Gastrocnemius medialis (tissue), 4 donors: ENCODE measurements around the gene MSI2. TPM values are rescaled to one million over a fixed set of nuclear protein-coding genes. Genes with fewer than 3 reads are reported as not detected.

Experiments
- ATAC-seq, 2 donors: fragments of 150-250 bp; one replicate each; pipeline ENCODE4 v1.9.1; 2016
- DNase-seq, 2 donors: peaks; one replicate each; pipeline ENCODE4 v3.0.0-alpha.2; 2019
- H3K27ac ChIP-seq, 4 donors: fragments of 200-600 bp; sonication (generic); 1 replicate in 1 of 4; 2 replicates in 3 of 4; pipeline ENCODE4 v1.5.1; 2016 to 2018; ENCODE audit warnings: mild to moderate bottlenecking in 2 of 4, moderate library complexity in 1 of 4
- H3K27me3 ChIP-seq, 3 donors: fragments of 200-600 bp; sonication (generic) in 2 of 3; 1 replicate in 1 of 3; 2 replicates in 2 of 3; pipeline versions ENCODE4 v1.5.1 to v1.6.0; 2016 to 2019; ENCODE audit warnings: mild to moderate bottlenecking in 1 of 3, moderate library complexity in 1 of 3
- H3K36me3 ChIP-seq, 2 donors: fragments of 200-600 bp; sonication (generic) in 1 of 2; one replicate each; pipeline ENCODE4 v1.5.1; 2017 to 2018
- H3K4me1 ChIP-seq, 2 donors: fragments of 200-600 bp; sonication (generic) in 1 of 2; one replicate each; pipeline ENCODE4 v1.5.1; 2016 to 2017; ENCODE audit warnings: mild to moderate bottlenecking in 2 of 2
- H3K4me3 ChIP-seq, 4 donors: fragments of 200-600 bp; sonication (generic) in 3 of 4; 1 replicate in 1 of 4; 2 replicates in 3 of 4; pipeline ENCODE4 v1.5.1; 2016 to 2019; ENCODE audit warnings: mild to moderate bottlenecking in 2 of 4
- H3K9me3 ChIP-seq, 3 donors: fragments of 200-600 bp; sonication (generic) in 2 of 3; 1 replicate in 1 of 3; 2 replicates in 2 of 3; pipeline ENCODE4 v1.5.1; 2016 to 2019
- POLR2A ChIP-seq, 2 donors: fragments of 450-650 bp; IDR thresholded peaks; one replicate each; pipeline ENCODE4 v1.6.1; 2017; ENCODE audit warnings: antibody characterized with exemption in 2 of 2, mild to moderate bottlenecking in 2 of 2, moderate library complexity in 2 of 2
- in situ Hi-C, 4 donors: fragments of 200-750 bp; cut with MboI; loops; one replicate each; pipeline versions ENCODE4 v1.15.0 to v1.8.0; 2017; ENCODE audit warnings: low sequenced_read_pairs in 4 of 4
- intact Hi-C: fragments of 100-400 bp; cut with DNase I; formaldehyde crosslinking; loops from one replicate; pipeline ENCODE4 v1.15.1; 2023; ENCODE audit warnings: low total_unique reads
- total RNA-seq, 4 donors: library from RNA; depleted of rRNA; stranded (reverse); fragments of >200 nt; gene quantifications; one replicate each; pipeline versions ENCODE4 v1.1.0 to v1.2.3, GENCODE V29; 2016
- TF ChIP-seq, protein P1 (sequence below), 5 experiments: fragments of 450-650 bp in 3 of 5; fragments of 200-600 bp in 2 of 5; sonication (generic) in 2 of 5; IDR thresholded peaks in 4 of 5; conservative IDR thresholded peaks in 1 of 5; 1 replicate in 4 of 5; 2 replicates in 1 of 5; pipeline ENCODE4 v1.5.1; 2016 to 2019; ENCODE audit warnings: antibody characterized with exemption in 5 of 5, mild to moderate bottlenecking in 3 of 5, moderate library complexity in 3 of 5

The MSI2 gene
- total RNA-seq, 4 donors from 2014 or later, result 33.1 to 66.2 (median 48.5) TPM

DNA sequence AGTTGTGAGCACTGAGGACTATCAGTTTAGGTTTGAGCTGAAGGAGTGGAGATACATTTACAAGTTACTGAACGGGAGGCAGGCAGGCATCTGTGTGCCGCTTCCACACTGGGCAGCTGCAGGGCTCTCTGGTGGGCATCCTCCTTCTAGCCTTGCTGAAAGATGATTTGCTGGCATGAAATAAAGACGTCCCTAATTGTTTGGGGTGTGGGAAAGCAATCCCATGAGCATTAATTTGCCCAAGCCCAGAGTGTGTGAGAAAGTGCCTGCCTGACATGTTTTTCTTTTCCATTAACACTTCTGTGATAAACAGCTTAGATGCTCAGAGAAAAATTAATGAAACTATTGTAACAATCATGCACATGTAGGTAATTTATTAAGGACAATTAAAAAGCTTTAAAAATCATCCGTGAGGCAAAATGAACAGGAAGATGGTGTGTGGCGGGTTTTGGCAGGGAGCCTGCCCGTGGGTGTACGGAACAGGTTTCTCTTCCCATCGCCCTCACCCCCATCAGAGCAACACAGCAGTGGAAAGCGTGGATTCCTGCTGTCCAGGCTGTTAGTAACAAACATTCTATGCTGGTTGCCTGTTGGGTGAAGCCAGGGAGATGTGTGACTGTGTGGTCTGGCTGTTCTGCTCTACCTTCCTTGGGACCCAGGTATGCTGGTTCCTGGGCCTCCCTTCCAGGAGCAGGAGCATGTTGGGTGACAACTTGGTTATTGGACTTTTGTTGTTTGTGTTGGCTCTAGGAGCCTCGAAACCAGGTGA lies 191.9 kb downstream of the MSI2 start:
- in situ Hi-C loops, result no loop called here
- H3K36me3 ChIP-seq, result no peaks in the 10 kb centered on the region
- no peak overlapping the region for H3K27ac ChIP-seq
- H3K9me3 ChIP-seq, result no peaks in the 10 kb centered on the region
- TF ChIP-seq, protein P1, sequence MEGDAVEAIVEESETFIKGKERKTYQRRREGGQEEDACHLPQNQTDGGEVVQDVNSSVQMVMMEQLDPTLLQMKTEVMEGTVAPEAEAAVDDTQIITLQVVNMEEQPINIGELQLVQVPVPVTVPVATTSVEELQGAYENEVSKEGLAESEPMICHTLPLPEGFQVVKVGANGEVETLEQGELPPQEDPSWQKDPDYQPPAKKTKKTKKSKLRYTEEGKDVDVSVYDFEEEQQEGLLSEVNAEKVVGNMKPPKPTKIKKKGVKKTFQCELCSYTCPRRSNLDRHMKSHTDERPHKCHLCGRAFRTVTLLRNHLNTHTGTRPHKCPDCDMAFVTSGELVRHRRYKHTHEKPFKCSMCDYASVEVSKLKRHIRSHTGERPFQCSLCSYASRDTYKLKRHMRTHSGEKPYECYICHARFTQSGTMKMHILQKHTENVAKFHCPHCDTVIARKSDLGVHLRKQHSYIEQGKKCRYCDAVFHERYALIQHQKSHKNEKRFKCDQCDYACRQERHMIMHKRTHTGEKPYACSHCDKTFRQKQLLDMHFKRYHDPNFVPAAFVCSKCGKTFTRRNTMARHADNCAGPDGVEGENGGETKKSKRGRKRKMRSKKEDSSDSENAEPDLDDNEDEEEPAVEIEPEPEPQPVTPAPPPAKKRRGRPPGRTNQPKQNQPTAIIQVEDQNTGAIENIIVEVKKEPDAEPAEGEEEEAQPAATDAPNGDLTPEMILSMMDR (IDR thresholded peaks at IDR 0.05 in 4 of 5, conservative IDR thresholded peaks at IDR 0.05 in 1 of 5), result no peak
- no peak for TF ChIP-seq POLR2A (IDR thresholded peaks at IDR 0.05)
- intact Hi-C loops, result no loop called here
- no peaks in the 10 kb centered on the region for H3K27me3 ChIP-seq
- DNase-seq (no peak), ATAC-seq (no peak)
- H3K4me1 ChIP-seq, result peaks cover 29 to 31% of the 10 kb centered on the region in 2 donors
- H3K4me3 ChIP-seq, result no peak overlapping the region

DNA sequence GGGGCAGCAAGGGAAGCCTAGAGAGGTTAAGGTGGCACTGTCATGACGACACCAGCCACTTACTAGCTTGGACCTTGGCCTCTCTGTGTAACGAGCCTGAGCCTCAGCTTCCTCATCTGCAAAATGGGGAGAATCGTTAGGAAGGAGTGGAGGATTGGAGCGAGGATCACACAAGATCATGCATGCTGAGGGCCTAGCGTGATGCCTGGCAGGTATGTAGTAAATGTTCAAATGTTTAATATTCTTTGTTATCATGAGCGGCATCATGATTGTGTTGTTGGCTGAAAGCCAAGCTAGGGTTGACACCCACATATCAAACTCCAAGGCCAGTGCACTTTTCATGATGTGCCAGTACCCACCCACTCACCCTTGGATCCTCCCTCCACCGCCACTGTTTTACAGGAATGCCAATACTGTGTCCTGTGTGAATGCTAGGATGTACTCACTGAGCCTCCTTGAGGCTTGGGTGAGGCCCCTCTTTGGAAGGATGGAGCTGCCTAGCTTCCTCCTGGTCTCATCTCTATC lies 192.5 kb downstream of the MSI2 start:
- no peaks in the 10 kb centered on the region for H3K36me3 ChIP-seq
- no peak overlapping the region for H3K27ac ChIP-seq
- H3K4me3 ChIP-seq, result no peak overlapping the region
- H3K9me3 ChIP-seq, result no peaks in the 10 kb centered on the region
- in situ Hi-C loops (no loop called here), intact Hi-C loops (no loop called here)
- DNase-seq, result no peak
- H3K4me1 ChIP-seq, result peaks cover 24 to 25% of the 10 kb centered on the region in 2 donors
- no peak for ATAC-seq
- H3K27me3 ChIP-seq, result no peaks in the 10 kb centered on the region
- TF ChIP-seq, protein P1 (IDR thresholded peaks at IDR 0.05 in 4 of 5, conservative IDR thresholded peaks at IDR 0.05 in 1 of 5), result no peak
- no peak for TF ChIP-seq POLR2A (IDR thresholded peaks at IDR 0.05)

DNA sequence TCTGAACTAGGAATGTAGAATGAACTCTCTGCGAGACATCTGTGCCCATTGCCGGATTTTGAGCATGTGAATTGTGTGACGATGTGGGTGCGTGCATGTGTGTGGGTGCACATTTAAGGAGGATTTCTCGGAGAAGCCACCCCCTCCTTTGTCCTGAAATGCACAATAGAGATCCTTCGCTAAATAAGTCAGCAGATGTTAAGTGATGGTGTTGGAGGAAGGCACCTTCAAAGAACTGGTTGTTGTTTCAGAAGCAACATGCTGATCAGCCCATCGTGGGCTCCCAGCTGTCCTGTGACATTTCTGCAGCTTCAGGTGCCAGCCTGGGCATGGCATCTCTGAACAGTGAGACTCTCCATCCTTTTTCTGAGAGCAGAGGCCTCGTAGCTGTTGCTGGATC lies 194.9 kb downstream of the MSI2 start:
- Histone ChIP-seq H3K27me3 (no peaks in the 10 kb centered on the region), H3K9me3 (no peaks in the 10 kb centered on the region), H3K4me1 (peaks cover 2% of the 10 kb centered on the region in 2 donors), H3K27ac (no peak overlapping the region), H3K4me3 (no peak overlapping the region), H3K36me3 (no peaks in the 10 kb centered on the region)
- intact Hi-C loops, result no loop called here
- ATAC-seq (no peak), DNase-seq (no peak)
- TF ChIP-seq POLR2A (IDR thresholded peaks at IDR 0.05), result no peak
- TF ChIP-seq, protein P1 (IDR thresholded peaks at IDR 0.05 in 4 of 5, conservative IDR thresholded peaks at IDR 0.05 in 1 of 5), result no peak
- in situ Hi-C loops, result no loop called here

DNA sequence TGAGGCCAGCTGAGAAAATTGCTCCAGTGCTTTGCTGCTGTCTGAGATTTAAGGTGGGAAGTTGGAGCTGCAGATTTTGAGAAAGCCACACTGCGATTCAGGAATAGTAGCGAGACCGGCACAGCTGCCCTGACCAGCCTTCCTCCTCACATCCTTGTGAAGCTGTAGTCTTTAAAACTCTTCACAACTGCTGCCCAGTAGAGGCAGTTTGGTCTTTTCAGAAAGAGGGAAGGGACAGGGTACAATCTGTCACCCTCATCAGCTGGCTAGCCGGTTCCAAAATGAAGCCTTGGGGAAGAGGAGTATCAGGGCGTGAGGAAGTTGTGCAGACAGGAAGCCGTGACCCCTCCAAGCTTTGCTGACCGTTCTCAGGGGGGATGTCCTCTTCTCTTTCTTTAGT lies 195.3 kb downstream of the MSI2 start:
- in situ Hi-C loops (no loop called here), intact Hi-C loops (no loop called here)
- Histone ChIP-seq H3K27me3 (no peaks in the 10 kb centered on the region), H3K4me1 (peaks cover 0 to 3% of the 10 kb centered on the region in 2 donors), H3K9me3 (no peaks in the 10 kb centered on the region), H3K27ac (no peak overlapping the region), H3K4me3 (no peak overlapping the region), H3K36me3 (no peaks in the 10 kb centered on the region)
- TF ChIP-seq, protein P1 (IDR thresholded peaks at IDR 0.05 in 4 of 5, conservative IDR thresholded peaks at IDR 0.05 in 1 of 5), result no peak
- no peak for TF ChIP-seq POLR2A (IDR thresholded peaks at IDR 0.05)
- no peak for DNase-seq
- ATAC-seq, result no peak
